ENCODE measurements around the gene FAM156A. TPM values are rescaled to one million over a fixed set of nuclear protein-coding genes. Genes with fewer than 3 reads are reported as not detected.

FAM156A gene
- total and polyA plus RNA-seq, 2 of the 8 experiments (the other 6 are each of a cell fraction or from before 2014, with no cell fraction given), result 11.7 to 13.6 TPM

DNA sequence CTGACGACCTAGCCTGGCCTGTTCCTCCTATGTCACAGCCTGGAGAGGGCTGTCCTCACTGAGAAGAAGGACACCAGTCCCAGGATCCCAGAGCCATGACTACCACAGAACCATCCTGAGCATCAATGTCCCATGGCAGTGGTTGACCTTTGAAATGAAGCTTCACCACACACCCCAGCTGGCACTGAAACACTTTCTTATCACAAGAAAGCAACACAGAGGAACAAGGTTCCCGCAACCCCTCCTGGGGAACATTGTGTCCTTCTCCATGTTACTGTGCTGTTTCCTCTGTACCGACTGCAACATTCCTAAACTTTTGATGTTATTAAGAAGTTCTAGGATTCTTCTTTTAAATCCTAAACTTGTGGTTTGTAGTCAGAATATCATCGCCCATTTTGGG, 21.2 kb upstream of the FAM156A start (continued):
- TF ChIP-seq, protein P1, sequence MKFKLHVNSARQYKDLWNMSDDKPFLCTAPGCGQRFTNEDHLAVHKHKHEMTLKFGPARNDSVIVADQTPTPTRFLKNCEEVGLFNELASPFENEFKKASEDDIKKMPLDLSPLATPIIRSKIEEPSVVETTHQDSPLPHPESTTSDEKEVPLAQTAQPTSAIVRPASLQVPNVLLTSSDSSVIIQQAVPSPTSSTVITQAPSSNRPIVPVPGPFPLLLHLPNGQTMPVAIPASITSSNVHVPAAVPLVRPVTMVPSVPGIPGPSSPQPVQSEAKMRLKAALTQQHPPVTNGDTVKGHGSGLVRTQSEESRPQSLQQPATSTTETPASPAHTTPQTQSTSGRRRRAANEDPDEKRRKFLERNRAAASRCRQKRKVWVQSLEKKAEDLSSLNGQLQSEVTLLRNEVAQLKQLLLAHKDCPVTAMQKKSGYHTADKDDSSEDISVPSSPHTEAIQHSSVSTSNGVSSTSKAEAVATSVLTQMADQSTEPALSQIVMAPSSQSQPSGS (IDR thresholded peaks at IDR 0.05; ENCODE audit: low read length), result no peak
- no peak for TF ChIP-seq KDM1A (IDR thresholded peaks at IDR 0.05; ENCODE audit: borderline replicate concordance, low read length)
- TF ChIP-seq TCF12 (IDR thresholded peaks at IDR 0.05; ENCODE audit: low read depth, low read length), result no peak
